Measurements from ENCODE around the gene LPAR6.

DNA sequence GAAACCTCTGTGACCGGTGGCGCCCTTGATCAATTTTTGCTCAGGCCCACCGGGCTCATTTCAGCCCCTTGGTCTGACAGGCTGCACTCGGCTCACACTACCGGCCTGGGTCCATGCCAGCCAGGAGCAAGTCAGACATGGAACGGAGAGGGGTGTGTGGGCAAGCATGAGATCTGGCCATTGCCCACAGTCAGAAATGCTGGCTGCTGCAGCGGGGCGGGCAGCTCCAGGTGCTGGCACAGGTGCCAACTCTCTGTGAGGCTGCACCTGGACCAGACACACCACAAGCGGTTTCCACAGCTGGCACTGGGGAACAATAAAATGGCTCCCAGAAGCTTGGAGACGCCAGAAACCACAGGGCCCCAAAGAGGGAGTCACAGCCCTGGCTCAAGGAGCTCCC lies 43.6 kb upstream of the LPAR6 start:
- TF ChIP-seq FOS (IDR thresholded peaks at IDR 0.05; ENCODE audit: low read depth, low read length): no peak
- no peak for TF ChIP-seq SMC3 (IDR thresholded peaks at IDR 0.05; ENCODE audit: low read depth, low read length)
- TF ChIP-seq POLR2A (IDR thresholded peaks at IDR 0.05; ENCODE audit: low read depth, low read length): no peak
- TF ChIP-seq CTCF (conservative IDR thresholded peaks at IDR 0.05; ENCODE audit: low read depth, low read length): no peak
- TF ChIP-seq RFX5 (IDR thresholded peaks at IDR 0.05; ENCODE audit: low read depth, low read length): no peak

All from IMR-90 (cell line).